ENCODE measurements around the gene ACTL7B. TPM values are rescaled to one million over a fixed set of nuclear protein-coding genes. Genes with fewer than 3 reads are reported as not detected.

Gene ACTL7B
- total RNA-seq, 1 donor from 2014 or later: not detected

DNA sequence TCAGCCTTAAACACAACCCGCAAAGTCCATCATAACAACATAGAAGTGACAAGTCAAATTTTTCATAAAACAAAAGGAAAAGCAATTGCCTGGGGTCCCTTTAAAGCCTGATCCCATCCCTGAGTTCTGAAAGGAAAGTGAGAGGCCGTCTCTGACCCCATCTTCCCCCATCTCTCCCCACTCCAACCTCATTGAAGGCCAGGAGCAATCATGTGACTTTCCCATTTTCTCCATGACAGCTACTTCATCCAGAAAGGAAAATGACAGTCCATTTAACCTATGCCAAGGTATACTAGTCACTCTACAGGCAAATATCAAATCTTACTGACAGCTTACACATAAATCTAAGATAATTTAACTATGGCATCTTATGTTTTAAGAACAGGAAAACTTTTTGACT is 21.7 kb upstream of the ACTL7B start:
- intact Hi-C loops (cut with DNase I): no loop called here
- ATAC-seq (ENCODE audit: poor library complexity) (no peak), DNase-seq (no peak)

DNA sequence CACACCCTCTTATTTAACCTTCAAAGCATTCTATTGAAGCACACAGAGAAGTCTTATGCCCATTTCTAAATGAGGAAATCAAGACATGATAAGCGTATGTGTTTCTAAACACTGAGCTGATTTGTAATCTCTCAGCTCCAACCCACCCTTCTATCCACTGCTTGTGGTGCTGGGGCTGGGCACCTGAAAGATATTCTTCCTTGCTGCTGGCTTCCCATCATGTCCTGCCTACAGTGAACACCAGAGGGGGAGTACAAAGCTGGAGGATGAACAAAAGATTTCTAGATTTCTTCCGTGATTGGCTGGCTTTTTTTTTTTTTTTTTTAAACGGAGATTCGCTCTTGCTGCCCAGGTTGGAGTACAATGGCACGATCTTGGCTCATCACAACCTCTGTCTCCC is 20.6 kb upstream of the ACTL7B start:
- ATAC-seq (ENCODE audit: poor library complexity) (no peak), DNase-seq (no peak)
- intact Hi-C loops (cut with DNase I): no loop called here

DNA sequence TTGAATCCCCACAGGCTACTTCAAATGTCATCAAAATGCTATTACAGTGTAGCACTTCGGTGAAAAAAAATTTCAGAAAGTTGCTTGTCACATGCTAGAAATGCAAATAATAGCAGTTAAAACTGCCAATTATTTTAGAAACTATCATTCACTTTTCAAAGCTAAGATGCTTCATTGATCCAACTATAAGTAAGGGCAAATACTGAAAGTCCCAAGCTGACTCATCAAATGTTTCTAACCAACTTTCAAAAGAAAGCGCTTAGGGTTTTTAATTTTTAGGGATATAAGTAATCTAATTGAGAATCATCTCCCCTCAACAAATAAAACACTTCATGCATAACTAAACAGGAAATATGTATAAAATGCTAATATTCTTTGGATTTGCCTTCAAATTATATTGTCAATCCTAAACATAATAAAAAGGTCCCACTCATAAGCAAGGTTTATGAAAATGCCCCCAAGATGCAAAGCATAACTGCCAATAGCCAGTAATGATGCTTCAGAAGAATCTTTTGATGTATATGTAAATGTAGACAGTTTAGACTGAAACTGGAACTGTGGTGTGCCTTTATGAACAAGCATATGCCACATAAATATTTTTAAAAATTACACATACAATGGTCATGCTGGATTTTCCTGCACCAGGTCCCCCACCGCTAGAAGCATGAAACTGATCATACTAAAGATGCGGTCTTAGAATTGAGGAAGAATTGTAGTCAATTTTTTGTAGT is 18.4 kb upstream of the ACTL7B start:
- ATAC-seq (ENCODE audit: poor library complexity) (no peak), DNase-seq (no peak)
- intact Hi-C loops (cut with DNase I): no loop called here

DNA sequence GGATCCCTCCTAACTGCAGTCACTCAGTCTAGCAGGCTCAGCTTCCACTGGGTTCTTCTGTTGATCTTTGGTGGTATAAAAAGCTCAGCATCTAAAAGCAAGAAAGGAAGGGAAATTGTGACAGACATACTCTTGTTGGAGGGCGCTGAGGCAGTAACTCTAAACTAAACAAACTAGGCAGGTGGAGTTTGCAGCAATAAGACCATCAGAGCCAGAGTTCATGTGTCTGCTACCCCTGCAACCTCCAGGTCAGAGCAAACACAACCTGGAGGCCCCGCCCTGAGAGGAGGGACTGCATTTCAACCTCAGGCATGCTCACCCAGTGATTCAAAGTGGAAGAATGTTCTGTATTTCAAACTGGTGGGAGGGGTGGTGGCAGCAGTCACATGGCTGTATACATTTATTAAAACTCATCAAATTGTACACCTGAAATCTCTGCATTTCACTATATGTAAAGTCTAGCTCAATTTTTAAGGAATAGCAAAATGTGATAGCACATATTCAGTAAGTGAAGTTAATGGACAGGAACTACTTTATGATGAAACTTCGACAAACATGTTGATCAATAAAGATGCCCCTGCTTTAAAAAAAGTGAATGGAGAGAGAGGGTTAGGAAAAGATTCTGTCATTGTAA is 13.4 kb upstream of the ACTL7B start:
- DNase-seq (no peak), ATAC-seq (ENCODE audit: poor library complexity) (no peak)
- intact Hi-C loops (cut with DNase I): no loop called here

DNA sequence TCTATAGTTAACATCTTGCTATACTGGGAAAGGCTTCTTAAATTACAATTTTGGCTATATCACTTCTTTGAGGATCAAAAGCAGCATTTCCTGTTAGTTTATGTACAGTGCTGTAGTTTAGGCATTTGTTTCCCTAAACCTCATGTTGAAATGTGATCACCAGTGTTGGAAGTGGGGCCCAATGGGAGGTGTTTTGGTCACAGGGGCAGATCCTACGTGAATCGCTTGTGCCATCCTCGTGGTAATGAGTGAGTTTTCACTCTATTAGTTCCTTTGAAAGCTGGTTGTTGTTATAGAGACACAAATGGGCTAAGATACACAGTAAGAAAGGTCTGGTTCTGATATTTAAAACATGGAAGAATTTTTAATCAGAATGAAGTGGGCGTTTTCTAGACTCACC is 12.0 kb upstream of the ACTL7B start:
- intact Hi-C loops (cut with DNase I): no loop called here
- DNase-seq (no peak), ATAC-seq (ENCODE audit: poor library complexity) (no peak)

DNA sequence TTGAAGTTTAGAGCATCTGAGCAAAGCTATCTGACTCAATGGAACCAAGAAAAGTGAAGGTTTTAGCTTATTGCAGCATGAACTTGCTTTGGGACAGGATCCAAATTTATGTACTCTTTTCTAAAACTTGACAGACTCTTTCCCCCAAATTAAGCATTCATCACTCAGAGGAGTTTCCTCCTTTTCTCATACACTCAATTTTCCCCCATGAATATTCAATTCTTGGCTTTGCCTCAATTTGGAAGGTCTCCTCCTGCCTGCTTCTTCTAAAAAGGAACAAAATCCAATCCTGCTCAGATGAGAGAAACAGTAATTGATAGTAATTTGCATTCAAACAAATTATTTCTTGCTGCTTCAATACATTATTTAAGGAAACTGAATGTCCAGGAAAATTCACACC is 11.3 kb upstream of the ACTL7B start:
- ATAC-seq (ENCODE audit: poor library complexity) (no peak), DNase-seq (no peak)
- intact Hi-C loops (cut with DNase I): no loop called here

DNA sequence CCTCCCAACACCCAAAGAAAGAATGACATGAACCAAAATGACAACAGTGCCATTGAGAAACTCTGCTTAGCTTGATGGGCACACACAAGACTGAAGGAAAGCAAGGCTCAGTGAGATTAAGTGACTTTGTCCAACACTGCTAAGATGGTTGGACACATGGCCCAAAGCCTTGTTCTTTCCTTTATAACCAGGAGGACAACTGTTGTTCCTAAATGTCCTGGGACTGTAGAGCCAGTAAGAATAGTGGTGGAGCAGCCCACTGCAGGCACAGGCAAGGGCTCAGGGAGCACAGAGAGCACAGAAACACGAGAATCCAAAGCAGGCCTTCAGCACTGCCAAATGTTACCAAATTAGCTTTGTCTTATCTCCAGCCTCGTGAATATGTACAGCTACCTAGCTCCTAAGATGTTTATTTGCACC is 10.2 kb upstream of the ACTL7B start:
- ATAC-seq (ENCODE audit: poor library complexity): peak; percentile 71
- DNase-seq: no peak
- intact Hi-C loops (cut with DNase I): no loop called here

DNA sequence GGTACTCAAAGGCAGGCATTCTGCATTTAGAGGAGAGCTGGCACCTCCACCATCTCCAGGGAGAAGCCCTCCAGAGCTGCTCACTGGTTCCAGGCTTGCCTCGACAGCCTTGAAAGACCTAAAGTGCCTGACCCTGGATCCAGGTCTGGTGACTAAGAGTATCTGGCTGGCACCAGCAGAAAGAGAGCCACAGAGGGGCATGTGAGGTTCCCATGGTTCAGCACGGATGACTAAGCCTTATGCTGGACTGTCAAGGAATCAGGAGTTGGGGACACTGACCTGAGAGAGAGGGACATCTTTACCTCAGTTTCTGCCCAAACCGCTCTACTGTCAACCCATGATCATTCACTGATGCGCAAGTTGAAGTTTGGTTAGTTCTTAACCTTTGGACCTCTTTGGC is 9.3 kb upstream of the ACTL7B start:
- ATAC-seq (ENCODE audit: poor library complexity) (peak; percentile 29), DNase-seq (no peak)
- intact Hi-C loops (cut with DNase I): no loop called here

DNA sequence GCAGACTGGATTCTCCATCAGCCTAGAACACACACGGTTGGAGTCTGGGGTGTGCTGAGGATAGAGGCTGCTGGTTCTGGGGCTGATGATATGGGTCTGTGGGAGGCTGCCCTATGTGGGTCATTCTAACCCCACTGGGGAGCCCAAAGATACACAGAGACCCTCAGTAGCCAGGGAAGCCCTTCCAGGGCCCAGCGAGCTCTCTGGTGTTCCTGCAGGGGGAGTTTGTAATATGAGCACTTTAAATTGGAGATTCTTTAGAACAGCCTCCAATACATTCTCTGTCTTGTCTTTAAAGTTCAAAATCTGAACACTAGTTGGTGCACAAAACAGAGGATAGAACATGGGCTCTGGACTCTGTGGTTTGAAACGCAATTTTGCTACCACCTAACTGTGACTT is 8.7 kb upstream of the ACTL7B start:
- DNase-seq (no peak), ATAC-seq (ENCODE audit: poor library complexity) (no peak)
- intact Hi-C loops (cut with DNase I): no loop called here

DNA sequence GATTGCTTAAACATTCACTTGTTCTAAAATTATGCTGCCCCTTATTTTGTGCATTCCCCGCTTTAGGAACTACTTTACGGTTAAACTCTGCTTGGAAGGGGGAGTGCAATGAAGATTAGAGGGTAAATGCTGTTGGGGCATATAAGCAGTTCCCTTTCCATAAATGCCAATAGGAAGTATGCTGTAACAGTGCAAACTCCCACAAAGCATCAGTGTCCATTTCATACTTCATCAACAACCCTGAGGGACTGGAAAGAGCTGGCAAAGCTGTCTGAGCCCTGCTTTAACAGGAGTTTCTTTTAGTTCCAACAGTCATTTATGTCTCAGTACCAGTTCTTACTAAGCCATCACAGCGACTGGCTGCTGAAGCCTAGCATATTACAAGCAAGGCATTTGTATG is 8.1 kb upstream of the ACTL7B start:
- intact Hi-C loops (cut with DNase I): no loop called here
- ATAC-seq (ENCODE audit: poor library complexity): no peak
- DNase-seq: no peak

DNA sequence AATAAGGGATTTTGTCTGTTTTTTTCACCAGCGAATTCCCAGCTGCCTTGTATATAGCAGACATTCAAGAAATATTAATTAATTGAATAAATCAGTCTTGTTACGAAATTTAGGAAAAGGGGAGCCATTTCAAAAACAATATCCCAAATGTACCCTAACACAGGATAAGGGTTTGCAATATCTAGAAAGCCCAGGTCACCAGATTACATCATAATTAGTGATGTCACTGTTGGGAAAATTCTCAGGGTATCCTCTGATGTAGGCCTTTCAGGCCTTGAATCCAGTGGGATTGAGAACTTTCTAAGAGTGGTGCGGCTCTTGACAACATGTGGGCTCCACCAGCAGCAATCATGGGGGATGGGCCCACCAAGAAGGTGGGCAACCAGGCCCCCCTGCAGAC is 6.2 kb upstream of the ACTL7B start, which contains the start of gene ACTL7A:
Gene ACTL7A (plus strand): TSS at position 270 of the 400 bp plus-strand sequence. CDS start 57 bp downstream, at position 327.
- no peak for DNase-seq

DNA sequence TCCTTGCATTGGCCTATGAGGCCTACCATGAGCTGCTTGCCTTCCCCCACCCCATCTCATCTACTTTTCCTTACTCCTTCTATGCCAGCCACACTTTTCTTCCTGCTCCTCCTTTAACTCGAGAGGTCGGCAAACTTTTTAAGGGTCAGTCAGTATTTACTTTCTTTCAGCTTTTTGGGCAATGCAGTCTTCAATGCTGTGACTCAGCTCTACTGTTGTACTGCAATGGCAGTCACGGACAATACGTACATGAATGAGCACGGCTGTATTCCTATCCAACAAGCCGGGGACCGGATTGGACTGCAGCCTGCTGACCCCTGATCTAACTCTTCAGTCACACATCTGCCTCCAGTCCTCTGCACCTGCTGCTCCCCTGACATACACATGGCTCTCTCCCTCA is 5.7 kb upstream of the ACTL7B start:
- no peak for DNase-seq
- ATAC-seq (ENCODE audit: poor library complexity): no peak
- intact Hi-C loops (cut with DNase I): no loop called here

More for the DNA sequence above, 6.2 kb upstream of the ACTL7B start, which contains the start of gene ACTL7A:
- no peak for ATAC-seq (ENCODE audit: poor library complexity)
- intact Hi-C loops (cut with DNase I): no loop called here

DNA sequence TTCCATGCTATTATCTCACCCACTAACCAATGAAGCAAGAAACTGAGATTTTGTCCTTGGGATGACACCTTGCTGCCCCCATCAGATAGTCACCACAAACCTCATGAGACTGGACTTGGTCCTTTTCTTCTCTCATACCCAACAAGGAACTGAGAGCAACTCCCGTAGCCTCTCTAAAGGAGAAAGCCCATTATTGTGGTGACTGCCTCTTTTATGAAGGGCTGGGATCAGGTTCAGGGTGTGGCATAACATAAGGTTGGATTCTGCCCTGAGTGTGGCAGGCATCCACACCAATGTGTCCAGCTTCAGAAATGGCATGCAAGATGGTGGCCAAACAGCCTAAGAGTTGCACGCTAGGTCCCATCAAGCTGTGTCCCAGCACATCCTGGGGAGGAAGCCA is 5.0 kb upstream of the ACTL7B start:
- intact Hi-C loops (cut with DNase I): no loop called here
- DNase-seq (no peak), ATAC-seq (ENCODE audit: poor library complexity) (no peak)

DNA sequence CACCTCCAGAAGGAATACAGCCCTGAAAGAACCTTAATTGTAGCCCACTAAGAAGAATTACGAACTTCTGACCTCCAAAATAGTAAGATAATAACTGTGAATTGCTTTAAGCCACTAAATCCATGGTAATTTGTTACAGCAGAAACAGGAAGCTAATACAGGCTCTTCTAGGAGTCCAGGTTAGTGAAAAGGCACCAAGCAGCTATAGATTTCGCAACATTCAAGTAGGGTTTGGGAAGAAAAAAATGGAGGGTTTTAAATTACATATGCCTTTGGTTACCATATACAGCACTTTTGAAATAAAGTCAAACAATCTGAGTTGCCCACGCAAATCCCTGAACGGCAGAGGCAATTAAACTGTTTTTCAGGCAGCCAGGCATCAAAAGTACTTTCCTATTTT is 4.6 kb upstream of the ACTL7B start:
- ATAC-seq (ENCODE audit: poor library complexity) (no peak), DNase-seq (no peak)
- intact Hi-C loops (cut with DNase I): no loop called here

DNA sequence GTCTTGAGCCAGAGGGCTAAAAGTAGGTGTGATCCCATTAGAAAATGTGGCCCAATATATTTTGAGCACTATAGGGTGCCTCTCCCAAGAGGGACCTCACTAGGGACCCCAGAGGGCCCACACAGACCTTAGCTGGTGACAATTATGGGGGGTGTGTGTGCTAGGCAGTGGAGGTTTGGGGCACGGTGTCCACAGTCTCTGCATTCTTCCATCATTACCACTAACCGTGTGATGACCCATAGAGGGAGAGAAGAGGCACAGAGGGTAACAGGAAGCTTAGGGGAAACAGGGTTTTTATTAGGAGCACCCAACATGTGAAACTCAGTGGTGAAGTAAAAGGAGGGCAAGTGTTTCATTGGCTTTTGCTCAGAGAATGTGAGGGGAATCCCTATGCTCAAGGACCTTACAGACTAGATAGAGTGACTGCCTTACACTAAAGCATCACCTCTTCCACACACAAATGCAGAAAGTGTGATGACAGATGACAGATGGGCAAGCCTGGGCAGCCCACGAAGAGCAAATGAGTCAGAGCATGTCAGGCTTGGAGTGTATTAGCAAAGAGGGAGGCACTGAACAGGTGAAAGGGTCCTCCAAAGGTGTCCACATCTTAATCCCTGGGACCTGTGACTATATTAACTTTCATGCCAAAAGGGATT is 3.8 kb upstream of the ACTL7B start:
- DNase-seq (no peak), ATAC-seq (ENCODE audit: poor library complexity) (no peak)
- intact Hi-C loops (cut with DNase I): no loop called here

DNA sequence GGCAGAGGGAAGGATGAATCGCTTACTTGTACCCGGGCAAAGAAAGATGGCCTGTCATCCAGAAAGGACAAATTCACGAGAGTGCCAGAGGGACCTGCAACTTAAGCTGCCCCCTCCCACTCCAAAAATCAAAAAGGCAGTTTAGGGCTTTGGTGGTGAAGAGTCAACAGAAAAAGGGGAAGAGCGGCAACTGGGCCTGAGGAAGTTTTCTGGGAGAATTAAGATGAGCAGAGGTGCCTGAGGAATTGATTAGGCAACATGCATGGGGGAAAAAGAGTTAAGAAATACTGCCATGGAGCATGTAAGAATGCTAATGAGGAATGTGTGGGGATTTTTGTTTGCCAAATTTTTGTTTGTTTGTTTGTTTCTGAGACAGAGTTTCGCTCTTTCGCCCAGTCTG is 1.8 kb upstream of the ACTL7B start:
- ATAC-seq (ENCODE audit: poor library complexity) (no peak), DNase-seq (no peak)
- intact Hi-C loops (cut with DNase I): no loop called here

DNA sequence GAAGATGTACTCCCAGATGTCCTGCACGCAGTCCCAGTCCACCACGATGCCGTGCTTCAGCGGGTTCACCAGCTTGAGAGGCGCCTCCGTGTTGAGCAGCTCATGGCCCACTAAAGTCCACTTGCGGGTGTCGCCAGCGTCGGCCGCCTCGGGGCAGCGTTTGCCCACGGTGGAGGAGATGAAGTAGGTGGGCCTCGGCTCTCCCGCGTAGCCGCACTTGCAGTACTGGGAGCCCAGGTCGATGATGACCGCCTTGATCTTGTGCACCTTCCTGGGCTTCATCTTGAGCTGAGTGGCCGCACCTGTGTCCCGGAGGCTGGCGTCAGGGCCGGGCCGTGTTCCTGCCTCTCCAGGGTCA is 278 bp downstream of the ACTL7B start:
- DNase-seq (no peak), ATAC-seq (ENCODE audit: poor library complexity) (no peak)
- intact Hi-C loops (cut with DNase I): no loop called here

DNA sequence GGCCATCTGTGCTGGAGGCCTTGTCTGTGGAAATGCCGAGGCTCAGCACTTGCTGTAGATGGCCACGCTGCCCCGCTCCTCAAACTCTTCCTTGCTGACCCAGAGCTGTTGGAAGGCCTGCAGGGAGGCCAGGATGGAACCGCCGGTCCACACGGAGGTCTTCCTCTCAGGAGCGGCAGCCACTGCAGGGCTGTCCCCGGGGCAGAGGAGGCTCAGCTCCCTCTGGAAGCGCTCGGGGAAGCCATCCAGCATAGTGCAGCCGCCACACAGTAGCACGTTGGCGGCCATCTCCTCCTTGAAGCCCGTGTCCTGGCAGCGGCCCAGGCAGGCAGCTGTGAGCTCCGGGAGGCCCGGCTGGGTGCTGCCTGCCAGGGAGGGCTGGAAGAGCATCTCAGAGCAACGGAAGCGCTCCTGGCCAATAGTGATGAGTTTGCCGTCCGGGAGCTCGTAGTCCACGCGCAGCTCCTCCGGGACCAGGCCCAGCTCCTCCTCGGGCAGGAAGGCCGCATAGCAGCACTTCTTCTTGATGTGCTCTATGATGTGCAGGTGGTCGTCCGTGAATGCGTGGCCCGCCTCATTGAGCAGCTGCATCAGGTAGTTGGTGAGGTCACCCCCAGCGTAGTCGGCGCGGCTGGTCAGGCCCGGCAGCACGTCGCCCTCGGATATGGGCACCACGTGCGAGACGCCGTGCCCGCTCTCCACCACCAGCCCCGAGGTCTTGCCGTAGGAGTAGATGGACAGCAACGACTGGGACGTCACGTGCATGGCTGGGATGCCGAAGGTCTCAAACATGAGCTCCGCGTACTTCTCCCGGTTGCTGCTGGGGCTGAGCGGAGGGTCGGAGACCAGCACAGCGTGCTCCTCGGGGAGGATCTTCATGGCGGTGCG is 901 bp downstream of the ACTL7B start:
- no peak for ATAC-seq (ENCODE audit: poor library complexity)
- no peak for DNase-seq
- intact Hi-C loops (cut with DNase I): no loop called here

DNA sequence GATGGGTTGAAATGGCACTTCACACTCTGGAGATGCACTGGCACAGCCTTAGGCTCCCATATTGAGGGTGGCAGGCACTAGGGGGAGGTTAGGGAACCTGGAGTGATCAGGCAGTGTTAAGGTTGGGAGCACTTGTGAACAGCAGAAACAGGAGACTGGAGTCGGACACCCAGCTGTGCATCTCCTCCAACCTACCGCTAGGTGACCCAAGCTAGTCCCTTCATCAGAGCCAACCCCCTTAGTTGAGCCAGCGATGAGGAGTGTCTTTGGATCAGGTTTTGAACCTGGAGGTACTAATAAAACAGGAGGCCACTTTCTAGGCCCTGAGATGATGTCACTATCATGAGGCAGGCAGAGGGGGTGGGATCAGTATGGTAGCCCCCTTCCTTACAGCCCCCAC is 1.7 kb downstream of the ACTL7B start:
- no peak for DNase-seq
- intact Hi-C loops (cut with DNase I): no loop called here
- no peak for ATAC-seq (ENCODE audit: poor library complexity)
